NCI-H446 treated with DMSO at 0.1 percent for 48 hours (cell line): Measurements from ENCODE around the gene SPNS2.

Source experiments
- DNase-seq: peaks from one replicate; lab custom pipeline; 2025; lab: John Stamatoyannopoulos, UW

The SPNS2 gene

DNA sequence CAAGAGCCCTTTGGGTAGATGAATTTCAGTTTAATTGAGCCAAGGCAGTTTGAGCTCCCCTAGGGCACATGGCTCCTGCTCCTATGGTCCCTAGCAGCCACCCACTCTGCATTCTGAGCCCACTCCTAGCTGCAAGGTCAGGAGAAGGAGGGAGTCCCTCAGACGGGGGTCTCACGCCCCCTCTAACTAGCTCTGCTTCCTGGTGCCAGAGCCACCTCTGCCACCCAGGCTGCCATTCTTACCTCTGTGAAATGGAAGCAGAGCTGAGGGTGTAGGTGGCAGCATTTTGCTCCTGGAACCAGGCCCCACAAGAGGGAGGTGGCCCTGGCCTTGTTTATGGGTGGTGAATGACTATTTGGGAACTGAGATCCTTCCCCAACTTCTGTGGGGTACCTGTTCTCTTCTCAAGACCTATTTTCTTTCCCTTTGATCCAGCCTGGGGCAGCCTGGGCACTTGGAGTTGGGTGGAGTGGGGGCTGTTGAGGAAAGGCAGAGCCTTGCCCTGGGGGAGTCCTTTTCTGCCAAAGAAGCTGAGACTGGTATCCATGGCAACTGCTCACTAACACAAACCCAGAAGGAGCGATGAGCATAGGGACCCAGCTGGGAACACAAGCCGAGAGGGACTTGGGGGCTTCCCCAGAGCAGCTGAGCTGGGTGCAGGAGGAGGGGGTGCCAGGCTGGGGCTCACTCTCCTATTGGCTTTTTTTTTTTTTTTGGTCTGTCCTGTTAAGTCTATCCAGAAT, 4.8 kb downstream of the SPNS2 start:
- DNase-seq = no peak

GRCh38 chr17:4504188-4504587, 5.5 kb downstream of the SPNS2 start:
- DNase-seq = no peak

- no peak for DNase-seq
These were observed 6.5 kb downstream of the SPNS2 start for GRCh38 chr17:4505187-4505586.

GRCh38 chr17:4506175-4506813, 7.6 kb downstream of the SPNS2 start:
- DNase-seq = no peak

DNA sequence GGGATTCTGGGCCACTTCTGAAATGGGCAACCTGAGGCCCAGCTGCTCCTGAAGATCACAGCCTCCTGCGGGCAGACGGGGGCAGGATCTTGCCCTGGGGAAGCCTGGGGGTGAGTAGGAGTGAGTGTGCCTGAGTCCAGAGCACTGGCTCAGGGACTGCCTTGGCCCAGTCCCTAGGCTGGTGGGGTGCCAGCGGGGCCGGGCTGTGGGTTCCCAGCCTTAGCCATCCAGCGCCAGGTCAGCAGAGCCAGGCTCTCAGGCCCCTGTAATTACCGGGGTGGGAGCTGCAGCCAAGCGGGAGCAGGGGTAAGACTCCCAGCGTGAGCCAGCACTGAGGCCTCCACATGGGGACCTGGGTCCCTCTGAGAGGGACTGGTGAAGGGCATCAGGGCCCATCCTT, 8.2 kb downstream of the SPNS2 start:
- no peak for DNase-seq

DNA sequence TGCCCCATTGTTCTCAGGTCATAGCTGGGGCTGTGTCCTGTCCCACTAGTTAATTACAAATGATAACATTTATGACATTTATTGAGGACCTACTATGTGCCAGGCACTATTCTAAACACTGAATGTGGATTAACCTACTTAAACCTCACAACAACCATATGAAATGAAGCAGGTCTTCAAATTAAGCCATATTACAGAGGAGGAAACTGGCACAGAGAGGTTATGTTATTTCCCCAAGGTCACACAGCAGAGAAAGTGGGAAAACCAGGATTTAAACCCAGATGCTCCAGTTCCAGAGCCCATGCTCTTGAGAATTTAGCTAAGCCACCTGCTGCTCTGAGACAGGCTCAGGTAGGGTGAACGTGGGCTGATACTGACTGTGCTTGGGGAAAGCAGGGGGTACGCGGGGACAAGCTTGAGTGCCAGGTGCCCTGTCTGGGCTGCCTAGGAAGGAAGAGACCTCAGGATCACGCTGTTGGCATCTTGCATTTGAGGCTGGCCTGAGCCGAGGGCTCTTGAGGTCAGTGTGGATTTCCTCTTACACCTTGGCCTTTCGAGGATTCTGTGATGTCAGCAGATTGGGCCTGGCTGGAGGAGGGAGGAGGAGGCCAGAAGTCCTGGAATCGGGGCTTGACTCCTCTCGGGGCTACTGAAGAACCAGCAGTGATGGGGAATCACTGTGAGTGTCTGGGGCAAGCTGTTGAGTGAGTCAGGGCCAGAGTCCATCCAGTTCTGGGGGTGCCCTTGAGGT, 8.9 kb downstream of the SPNS2 start:
- no peak for DNase-seq

- DNase-seq = no peak
These were observed 9.5 kb downstream of the SPNS2 start for GRCh38 chr17:4508207-4508606.

GRCh38 chr17:4509401-4509800, 10.7 kb downstream of the SPNS2 start:
- no peak for DNase-seq

DNA sequence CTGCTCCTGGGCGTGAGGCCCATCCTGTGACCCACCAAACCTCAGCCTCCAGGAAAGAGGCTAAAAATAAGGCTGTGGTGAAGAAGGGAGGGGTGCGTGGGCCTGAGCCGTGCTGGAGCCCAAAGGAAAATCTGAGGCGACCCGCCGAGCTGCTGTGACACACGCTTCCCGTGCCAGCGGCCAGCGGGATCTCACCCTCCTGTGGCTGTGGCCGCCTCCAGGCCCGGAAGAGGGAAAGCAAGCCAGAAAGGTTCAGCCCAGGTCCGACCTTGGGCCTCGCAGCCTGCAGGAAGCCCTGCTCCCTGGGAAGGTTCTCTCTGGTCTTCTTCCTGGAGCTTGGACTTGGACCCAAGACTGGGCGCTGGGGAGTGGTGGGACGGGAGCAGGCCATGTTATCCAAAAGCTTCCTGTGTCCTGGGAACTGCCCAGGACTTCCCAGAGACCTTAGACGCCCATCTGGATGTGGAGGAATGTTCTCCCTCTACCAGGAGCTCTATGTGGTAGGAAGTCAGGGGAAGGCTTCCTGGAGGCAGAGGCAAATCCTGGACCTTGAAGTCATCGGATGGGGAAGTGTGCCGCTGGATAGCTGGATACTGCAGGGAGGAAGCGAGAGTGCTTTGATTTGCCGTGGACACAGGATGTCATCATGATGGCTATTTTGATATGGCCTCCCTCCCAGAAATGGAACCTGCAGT, 11.4 kb downstream of the SPNS2 start:
- DNase-seq = no peak

- DNase-seq = no peak
These were observed 11.9 kb downstream of the SPNS2 start for GRCh38 chr17:4510618-4510941.

- no peak for DNase-seq
These were observed 12.7 kb downstream of the SPNS2 start for GRCh38 chr17:4511199-4511932.

DNA sequence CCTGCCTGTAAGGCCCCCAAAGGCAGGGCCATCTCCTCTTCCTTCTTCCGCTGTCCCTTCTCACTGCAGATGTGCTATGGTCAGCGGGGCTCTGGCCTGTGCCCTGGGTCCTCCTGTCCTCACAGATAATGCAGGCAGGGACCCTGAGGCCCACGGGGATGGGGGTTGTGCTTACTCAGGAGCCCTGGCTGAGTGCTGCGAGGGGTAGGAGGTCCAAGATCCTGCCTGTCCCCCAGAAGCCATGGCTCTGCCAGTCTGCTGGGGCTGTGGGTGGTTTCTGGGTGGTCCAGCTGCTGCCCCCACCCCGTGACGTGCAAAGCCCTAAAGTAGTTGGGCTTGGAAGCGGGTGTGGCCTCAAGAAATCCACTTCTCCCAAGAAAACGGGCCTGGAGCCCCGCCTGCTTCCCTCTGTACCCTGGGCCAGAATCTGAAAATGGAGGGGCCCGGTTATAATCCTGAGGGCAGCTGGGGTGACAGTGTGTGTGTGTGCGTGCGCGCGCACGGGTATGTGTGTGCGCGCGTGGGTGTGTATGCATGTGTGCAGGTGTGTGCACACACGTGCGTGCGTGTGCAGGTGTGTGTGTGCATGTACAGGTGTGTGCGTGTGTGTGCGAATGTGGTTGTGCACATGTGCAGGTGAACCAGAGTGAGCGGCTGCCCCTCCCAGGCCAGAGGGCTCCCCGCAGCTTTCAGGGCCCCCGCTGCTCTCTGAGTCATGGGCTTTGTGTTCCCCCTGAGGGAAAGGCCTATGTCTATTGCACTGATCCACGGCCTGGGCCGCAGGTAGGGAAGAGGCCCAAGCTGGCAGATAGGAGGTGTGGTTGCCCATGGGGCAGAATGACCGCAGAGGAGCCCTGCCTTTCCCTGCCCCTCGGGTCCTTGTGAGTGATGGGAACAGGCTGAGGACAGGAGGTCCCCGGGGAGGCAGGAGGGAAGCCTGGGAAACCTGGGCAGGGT, 13.8 kb downstream of the SPNS2 start:
- DNase-seq = no peak

DNA sequence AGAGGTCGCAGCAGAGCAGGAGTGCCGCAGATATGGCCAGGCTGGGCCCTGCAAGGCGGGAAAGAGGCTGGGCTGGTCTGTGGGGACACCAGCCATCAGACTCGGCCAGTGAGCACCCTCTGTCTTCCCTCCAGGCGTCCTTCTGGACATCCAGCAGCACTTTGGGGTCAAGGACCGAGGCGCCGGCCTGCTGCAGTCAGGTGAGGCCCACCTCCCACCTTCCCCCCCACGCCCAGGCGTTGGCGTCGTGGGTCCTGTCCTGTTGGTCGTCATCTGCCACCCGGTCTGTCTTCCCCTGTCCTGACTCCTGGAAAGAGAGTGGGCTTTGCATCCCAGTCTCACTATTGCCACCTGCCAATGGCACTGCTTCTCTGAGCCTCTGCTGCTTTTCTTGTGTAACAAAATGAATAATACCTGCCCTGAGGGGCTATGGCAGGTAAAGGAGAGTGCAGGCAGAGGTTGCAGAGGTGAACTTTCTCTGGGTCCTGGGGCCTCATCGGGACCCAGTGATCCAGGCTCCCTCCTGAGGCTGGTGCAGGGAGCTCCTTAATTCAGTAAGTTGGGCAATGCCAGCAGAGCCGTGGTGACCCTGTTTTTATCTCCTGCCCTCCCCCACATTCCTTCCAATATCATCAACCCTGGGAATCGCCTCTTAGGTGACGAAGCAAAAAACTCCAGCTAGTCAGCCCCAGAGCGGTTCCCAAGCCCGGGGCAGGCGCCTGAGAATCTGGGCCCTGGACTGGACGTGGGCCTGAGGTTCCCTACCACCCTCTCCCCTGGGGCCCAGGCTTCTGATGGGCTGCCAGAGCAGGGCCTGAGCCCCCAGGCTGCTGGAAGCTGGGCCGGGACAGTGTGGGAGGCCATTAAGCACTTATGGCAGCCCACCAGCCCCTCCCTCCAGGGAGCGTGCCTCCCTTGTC, 14.7 kb downstream of the SPNS2 start:
- DNase-seq = no peak

DNA sequence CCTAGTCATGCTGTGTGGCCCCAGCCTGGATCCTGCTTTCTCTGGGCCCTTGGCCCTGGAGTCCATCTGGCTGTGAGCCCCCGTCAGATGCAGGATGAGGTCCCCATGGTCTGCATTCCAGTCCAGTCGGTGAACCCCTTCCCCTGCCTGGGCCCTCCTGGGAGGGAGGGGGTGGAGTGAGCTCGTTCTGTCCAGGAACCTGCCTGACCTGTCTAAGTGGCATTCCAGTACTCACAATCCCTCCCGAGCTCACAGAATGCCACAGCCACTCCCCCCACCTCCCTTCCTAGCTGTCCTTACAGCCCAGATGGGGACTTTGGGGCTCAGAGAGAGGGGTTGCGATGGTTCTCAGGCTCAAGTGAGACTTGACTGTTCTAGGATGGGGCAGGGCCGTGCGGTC, 15.5 kb downstream of the SPNS2 start:
- DNase-seq = no peak

GRCh38 chr17:4514779-4515178, 16.1 kb downstream of the SPNS2 start:
- DNase-seq = no peak

GRCh38 chr17:4515501-4515900, 16.8 kb downstream of the SPNS2 start:
- DNase-seq = no peak

DNA sequence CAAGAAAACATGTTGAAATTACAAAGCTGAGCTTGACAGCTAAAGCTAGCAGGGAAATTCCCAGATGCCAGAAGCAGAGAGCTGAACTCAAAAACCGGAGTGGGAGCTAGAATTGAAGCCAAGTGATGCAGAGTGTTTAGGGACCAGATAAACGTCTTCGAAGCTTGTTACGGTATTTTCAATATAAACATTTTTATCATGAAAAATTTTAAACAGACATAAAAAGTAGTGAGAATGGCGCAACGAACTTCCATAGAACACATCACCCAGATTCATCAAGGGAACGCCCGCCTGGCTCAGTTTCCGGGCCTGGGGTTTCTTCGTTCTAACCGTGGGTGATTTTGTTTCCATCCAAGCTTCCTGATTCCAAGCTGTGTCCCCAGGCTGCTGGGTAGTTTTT, 18.1 kb downstream of the SPNS2 start:
- no peak for DNase-seq

DNA sequence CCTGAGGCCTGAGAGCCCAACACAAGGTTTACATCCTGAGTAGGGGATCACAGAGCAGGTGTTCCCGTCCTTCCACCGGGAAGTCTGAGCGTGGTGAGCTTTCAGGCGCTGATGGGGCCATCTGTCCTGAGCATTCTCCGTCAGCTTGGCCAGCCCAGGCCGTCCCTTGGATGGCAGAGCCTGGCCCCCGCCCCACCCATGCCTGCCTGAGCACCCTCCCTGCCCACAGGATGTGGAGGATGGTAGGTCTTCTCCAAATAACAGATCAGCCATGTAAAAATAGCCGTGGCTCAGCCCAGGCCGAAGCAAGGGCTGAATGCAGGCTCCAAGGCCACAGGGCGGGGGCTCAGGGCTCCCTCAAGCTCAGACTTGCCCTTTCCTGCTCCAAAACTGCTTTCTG, 20.2 kb downstream of the SPNS2 start:
- no peak for DNase-seq

DNA sequence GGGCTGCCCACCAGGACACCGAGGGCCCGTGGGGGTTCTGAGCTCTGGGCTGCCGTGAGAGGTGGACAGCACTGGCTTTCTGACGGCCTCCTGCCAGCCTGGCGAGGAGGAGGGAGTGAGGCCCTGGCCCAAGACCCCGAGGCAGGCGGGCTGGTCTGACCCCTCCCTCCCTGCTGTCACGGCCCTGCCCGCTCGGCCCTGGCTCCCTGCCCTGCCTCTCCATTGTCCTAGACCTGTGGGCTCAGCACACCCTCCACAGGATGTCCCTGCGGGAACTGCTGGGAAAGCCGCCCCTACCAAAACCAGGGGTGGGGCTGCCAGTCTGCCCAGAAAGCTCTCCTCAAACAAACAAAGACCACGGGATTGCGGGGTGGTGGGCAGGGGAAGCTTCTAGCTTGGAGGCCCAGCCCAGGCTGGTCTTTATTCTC, 20.7 kb downstream of the SPNS2 start:
- DNase-seq = no peak
